ENCODE results near the gene MPPE1.

The MPPE1 gene

DNA sequence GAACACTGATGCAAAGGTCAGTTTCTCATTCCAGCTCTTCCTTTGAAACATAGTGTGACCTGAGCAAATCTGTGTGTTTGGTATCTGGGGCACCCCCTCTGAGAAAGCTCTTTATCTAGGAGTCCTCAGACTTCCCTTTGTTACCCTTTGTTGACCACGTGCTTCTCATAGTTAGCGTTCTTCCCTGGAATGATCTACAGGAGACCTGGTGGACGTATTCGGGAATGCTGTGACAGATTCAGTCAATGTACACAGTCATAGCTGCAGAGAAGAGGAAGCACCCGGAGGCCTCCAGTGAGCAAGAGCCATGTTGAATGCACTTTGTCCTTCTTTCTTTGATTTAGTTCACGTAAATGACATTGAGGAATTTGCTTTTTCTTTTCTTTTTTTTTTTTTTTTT lies 67.6 kb downstream of the MPPE1 start:
- no peak for TF ChIP-seq POLR2A (IDR thresholded peaks at IDR 0.05; ENCODE audit: low read depth, low read length)
- no peak for TF ChIP-seq TAF1 (IDR thresholded peaks at IDR 0.05; ENCODE audit: low read depth, low read length)
- no peak for TF ChIP-seq POLR2AphosphoS5 (IDR thresholded peaks at IDR 0.05; ENCODE audit: low read depth, low read length)
- TF ChIP-seq SPI1 (IDR thresholded peaks at IDR 0.05; ENCODE audit: low read depth, low read length), result no peak
- no peak for TF ChIP-seq POU2F2 (IDR thresholded peaks at IDR 0.05; ENCODE audit: low read depth, low read length)
- TF ChIP-seq PAX5 (IDR thresholded peaks at IDR 0.05; ENCODE audit: insufficient read depth, low read length, severe bottlenecking), result no peak
- no peak for FAIRE-seq
- DNase-seq (ENCODE audit: insufficient read length, low spot score), result no peak

DNA sequence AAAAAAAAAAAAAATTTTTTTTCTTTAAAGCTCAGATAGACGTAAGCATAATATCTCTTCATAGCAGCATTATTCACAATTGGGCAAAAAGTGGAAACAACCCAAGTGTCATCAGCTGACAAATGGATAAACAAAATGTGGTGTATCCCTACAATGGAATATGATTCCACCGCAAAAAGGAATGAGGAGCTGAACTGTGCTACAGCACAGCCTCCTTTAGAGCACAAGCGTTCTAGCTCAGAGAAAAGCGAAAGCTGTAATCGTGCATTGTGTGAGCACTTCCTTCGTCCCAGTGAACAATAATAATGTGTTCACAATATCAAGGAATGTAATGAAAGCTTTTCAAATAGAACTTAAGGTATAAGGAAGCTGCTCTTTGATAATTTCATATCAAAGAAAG lies 68.6 kb downstream of the MPPE1 start:
- no peak for TF ChIP-seq POLR2AphosphoS5 (IDR thresholded peaks at IDR 0.05; ENCODE audit: low read depth, low read length)
- TF ChIP-seq TAF1 (IDR thresholded peaks at IDR 0.05; ENCODE audit: low read depth, low read length), result no peak
- no peak for TF ChIP-seq SPI1 (IDR thresholded peaks at IDR 0.05; ENCODE audit: low read depth, low read length)
- TF ChIP-seq POLR2A (IDR thresholded peaks at IDR 0.05; ENCODE audit: low read depth, low read length), result no peak
- TF ChIP-seq PAX5 (IDR thresholded peaks at IDR 0.05; ENCODE audit: insufficient read depth, low read length, severe bottlenecking), result no peak
- TF ChIP-seq POU2F2 (IDR thresholded peaks at IDR 0.05; ENCODE audit: low read depth, low read length), result no peak
- FAIRE-seq (no peak), DNase-seq (ENCODE audit: insufficient read length, low spot score) (no peak)

DNA sequence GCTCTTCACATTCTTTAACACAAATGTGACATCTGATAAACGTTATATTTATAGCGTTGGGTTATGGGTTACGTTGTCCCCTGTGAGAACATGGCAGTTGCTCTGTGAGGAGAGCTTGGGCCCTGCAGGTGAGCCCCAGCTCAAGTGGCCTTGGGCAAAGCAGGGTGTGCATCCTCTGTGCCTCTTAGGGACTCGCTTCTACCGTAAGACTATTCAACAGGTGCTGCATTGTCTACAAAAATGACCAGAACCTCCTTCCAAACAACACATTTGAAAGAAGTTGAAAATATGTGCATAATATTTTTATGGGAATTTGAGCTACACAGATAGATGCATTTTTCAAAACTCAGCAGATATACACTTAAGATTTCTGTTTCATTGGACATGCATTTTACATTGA lies 73.3 kb downstream of the MPPE1 start:
- FAIRE-seq, result no peak
- no peak for TF ChIP-seq TAF1 (IDR thresholded peaks at IDR 0.05; ENCODE audit: low read depth, low read length)
- no peak for DNase-seq (ENCODE audit: insufficient read length, low spot score)

Measured in GM12891 (cell line).